GM23338 (cell line): ENCODE results near the gene OBSL1. TPM values are rescaled to one million over a fixed set of nuclear protein-coding genes. Genes with fewer than 3 reads are reported as not detected.
A peak's percentile ranks its signal among the peaks of the same experiment; 100 is the strongest.

ENCODE experiments used
- ATAC-seq: fragments of 200-7000 bp; cut with Tn5 transposase; 3 replicates; pipeline ENCODE4 v1.9.1; 2020
- DNase-seq: peaks from one replicate; pipeline ENCODE4 v3.0.0-alpha.2; 2015; ENCODE audit warnings: low spot score
- H2AFZ ChIP-seq: fragments of 200-600 bp; sonication (generic); 2 replicates; pipeline ENCODE4 v1.8.0; 2016; ENCODE audit warnings: antibody characterized with exemption, mild to moderate bottlenecking, moderate library complexity
- H3F3A ChIP-seq: fragments of 200-600 bp; sonication (generic); replicated peaks from 2 replicates; pipeline ENCODE4 v1.8.0; 2017; ENCODE audit warnings: antibody characterized with exemption, mixed run types, low read depth
- H3K27ac ChIP-seq: fragments of 200-600 bp; sonication (generic); 2 replicates; pipeline ENCODE4 v1.6.1; 2016; ENCODE audit warnings: low read depth
- H3K27me3 ChIP-seq: fragments of 200-600 bp; sonication (generic); 2 replicates; pipeline ENCODE4 v1.8.0; 2016; ENCODE audit warnings: mild to moderate bottlenecking, mixed run types, moderate library complexity; ENCODE audit not compliant: insufficient read depth
- H3K36me3 ChIP-seq: fragments of 200-600 bp; sonication (generic); 2 replicates; pipeline ENCODE4 v1.8.0; 2016; ENCODE audit warnings: mild to moderate bottlenecking; ENCODE audit not compliant: insufficient read depth
- H3K4me1 ChIP-seq: fragments of 200-600 bp; sonication (generic); 2 replicates; pipeline ENCODE4 v1.8.0; 2016; ENCODE audit warnings: mild to moderate bottlenecking, moderate library complexity; ENCODE audit not compliant: insufficient read depth
- H3K4me2 ChIP-seq: fragments of 200-600 bp; sonication (generic); 2 replicates; pipeline ENCODE4 v1.7.1; 2017; ENCODE audit warnings: mixed run types
- H3K4me3 ChIP-seq: fragments of 200-600 bp; sonication (generic); 2 replicates; pipeline ENCODE4 v1.6.1; 2016; ENCODE audit warnings: mixed run types
- H3K79me2 ChIP-seq: fragments of 200-600 bp; sonication (generic); replicated peaks from 2 replicates; pipeline ENCODE4 v1.8.0; 2017; ENCODE audit warnings: mild to moderate bottlenecking; ENCODE audit not compliant: insufficient read depth
- H3K9me2 ChIP-seq: fragments of 200-600 bp; sonication (generic); 2 replicates; pipeline ENCODE4 v1.8.0; 2017; ENCODE audit not compliant: insufficient read depth
- H4K20me1 ChIP-seq: fragments of 200-600 bp; sonication (generic); replicated peaks from 2 replicates; pipeline ENCODE4 v1.8.0; 2017; ENCODE audit warnings: mild to moderate bottlenecking; ENCODE audit not compliant: insufficient read depth
- H3K27ac Mint-ChIP-seq: 2 replicates; pipeline ENCODE4 v1.8.0; 2020; ENCODE audit warnings: inconsistent platforms, mild to moderate bottlenecking, moderate library complexity, mixed read lengths
- H3K27me3 Mint-ChIP-seq: 3 replicates; pipeline ENCODE4 v1.8.0; 2022; ENCODE audit warnings: low read depth, mild to moderate bottlenecking, moderate library complexity, mixed read lengths, inconsistent platforms; ENCODE audit not compliant: insufficient read depth, poor library complexity
- H3K36me3 Mint-ChIP-seq: 3 replicates; pipeline ENCODE4 v1.8.0; 2021; ENCODE audit warnings: low read depth, mild to moderate bottlenecking, inconsistent platforms, moderate library complexity, mixed read lengths
- H3K4me1 Mint-ChIP-seq: 3 replicates; pipeline ENCODE4 v1.8.0; 2020; ENCODE audit warnings: mild to moderate bottlenecking, inconsistent platforms, mixed read lengths
- H3K4me3 Mint-ChIP-seq: 3 replicates; pipeline ENCODE4 v1.8.0; 2021; ENCODE audit warnings: moderate library complexity, mild to moderate bottlenecking, inconsistent platforms, mixed read lengths
- H3K9me3 Mint-ChIP-seq: 3 replicates; pipeline ENCODE4 v1.8.0; 2020; ENCODE audit warnings: moderate library complexity, mild to moderate bottlenecking, inconsistent platforms, mixed read lengths
- CTCF ChIP-seq, 2 experiments: fragments of 200-600 bp in 1 of 2; sonication (generic) in 1 of 2; conservative IDR thresholded peaks; 2 replicates each; pipeline versions ENCODE4 v1.5.1 to v1.6.1; 2016 to 2017; ENCODE audit warnings: antibody characterized with exemption in 2 of 2, low read depth in 2 of 2, mild to moderate bottlenecking in 2 of 2, moderate library complexity in 1 of 2
- ETS1 ChIP-seq: IDR thresholded peaks from 2 replicates; pipeline ENCODE4 v1.6.1; 2016; ENCODE audit warnings: antibody characterized with exemption
- EZH2 ChIP-seq: fragments of 200-600 bp; sonication (generic); IDR thresholded peaks from one replicate; pipeline ENCODE4 v1.8.0; 2017; ENCODE audit warnings: antibody characterized with exemption, mild to moderate bottlenecking, low read depth; ENCODE audit not compliant: unreplicated experiment
- JUNB ChIP-seq: IDR thresholded peaks from one replicate; pipeline ENCODE4 v1.6.1; 2016; ENCODE audit warnings: antibody characterized with exemption; ENCODE audit not compliant: unreplicated experiment
- POLR2AphosphoS5 ChIP-seq: IDR thresholded peaks from 2 replicates; pipeline ENCODE4 v1.6.1; 2016; ENCODE audit warnings: antibody characterized with exemption, low read depth
- STAT1 ChIP-seq: IDR thresholded peaks from one replicate; pipeline ENCODE4 v1.6.1; 2016; ENCODE audit warnings: antibody characterized with exemption; ENCODE audit not compliant: unreplicated experiment
- ZNF114 ChIP-seq: fragments of 250-450 bp; sonication (Bioruptor Pico); IDR thresholded peaks from 2 replicates; pipeline ENCODE4 v1.5.0; 2020; ENCODE audit warnings: mild to moderate bottlenecking, moderate library complexity
- ZNF331 ChIP-seq: fragments of 250-450 bp; sonication (Bioruptor Pico); IDR thresholded peaks from 2 replicates; pipeline ENCODE4 v1.5.0; 2020; ENCODE audit warnings: low read depth, mild to moderate bottlenecking, moderate library complexity
- polyA plus RNA-seq: library from polyadenylated mRNA; unstranded; fragments of >200 nt; fragmentation: Nextera tagmentation; extraction: Ambion mirVana; gene quantifications from 2 replicates; pipeline ENCODE4 v1.2.1, GENCODE V29; 2016
- total RNA-seq: library from RNA; depleted of rRNA; stranded (reverse); fragments of >200 nt; shearing (Covaris generic); gene quantifications from 2 replicates; pipeline ENCODE4 v1.2.3, GENCODE V29; 2014

The OBSL1 gene
- total and polyA plus RNA-seq, 2 experiments from 2014 or later = 94.9 to 207 TPM

- peak; percentile 53 to 85 for TF ChIP-seq CTCF (conservative IDR thresholded peaks at IDR 0.05; ENCODE audit: low read depth in 2 of 2)
These were observed 47.9 kb upstream of the OBSL1 start (continued) for GRCh38 chr2:219619235-219619634.

GRCh38 chr2:219618733-219619122 is 47.4 kb upstream of the OBSL1 start:
- TF ChIP-seq POLR2AphosphoS5 (no peak), STAT1 (no peak), ETS1 (no peak), CTCF (conservative IDR thresholded peaks at IDR 0.05; ENCODE audit: low read depth in 2 of 2) (no peak), JUNB (no peak), ZNF331 (CRISPR knock-in tag) (no peak), ZNF114 (CRISPR knock-in tag) (no peak), EZH2 (no peak)
- H3K9me3 Mint-ChIP-seq = no peaks in the 10 kb centered on the region
- no peak overlapping the region for H3K27ac ChIP-seq
- H3K4me1 ChIP-seq = no peaks in the 10 kb centered on the region
- DNase-seq (no peak), ATAC-seq (no peak)
- no peak overlapping the region for H3K4me3 Mint-ChIP-seq
- no peaks in the 10 kb centered on the region; the same call in 2 of the 3 replicates for H3K4me1 Mint-ChIP-seq
- H3K79me2 ChIP-seq = no peaks in the 10 kb centered on the region
- no peak overlapping the region for H3K4me3 ChIP-seq
- no peak overlapping the region for H2AFZ ChIP-seq
- H3F3A ChIP-seq = no peaks in the 10 kb centered on the region
- no peaks in the 10 kb centered on the region for H3K27me3 ChIP-seq
- H3K27me3 Mint-ChIP-seq = peaks cover 7% of the 10 kb centered on the region
- H3K36me3 ChIP-seq = no peaks in the 10 kb centered on the region
- H3K9me2 ChIP-seq = no peaks in the 10 kb centered on the region
- H4K20me1 ChIP-seq = no peaks in the 10 kb centered on the region; the same call in 1 of the 2 replicates
- no peak overlapping the region; the same call in 1 of the 2 replicates for H3K27ac Mint-ChIP-seq
- H3K4me2 ChIP-seq = no peak overlapping the region
- peaks cover 4% of the 10 kb centered on the region; the same call in 1 of the 3 replicates for H3K36me3 Mint-ChIP-seq

GRCh38 chr2:219616550-219616949 is 45.2 kb upstream of the OBSL1 start:
- DNase-seq (no peak), ATAC-seq (no peak)
- H3K36me3 ChIP-seq = no peaks in the 10 kb centered on the region
- Mint-ChIP-seq H3K4me1 (peaks cover 3% of the 10 kb centered on the region; the same call in 1 of the 3 replicates), H3K9me3 (no peaks in the 10 kb centered on the region), H3K27ac (no peak overlapping the region; the same call in 1 of the 2 replicates), H3K27me3 (peaks cover 6% of the 10 kb centered on the region), H3K4me3 (no peak overlapping the region), H3K36me3 (peaks cover 4% of the 10 kb centered on the region; the same call in 2 of the 3 replicates)
- H3K4me3 ChIP-seq = no peak overlapping the region
- H3K4me2 ChIP-seq = no peak overlapping the region
- no peaks in the 10 kb centered on the region for H3K9me2 ChIP-seq
- H3F3A ChIP-seq = no peaks in the 10 kb centered on the region
- H3K27ac ChIP-seq = no peak overlapping the region
- no peaks in the 10 kb centered on the region for H3K4me1 ChIP-seq
- H3K27me3 ChIP-seq = no peaks in the 10 kb centered on the region
- H4K20me1 ChIP-seq = no peaks in the 10 kb centered on the region
- H3K79me2 ChIP-seq = no peaks in the 10 kb centered on the region
- H2AFZ ChIP-seq = no peak overlapping the region
- TF ChIP-seq CTCF (conservative IDR thresholded peaks at IDR 0.05; ENCODE audit: low read depth in 2 of 2) = no peak
